SK-N-MC (cell line): ENCODE data around the gene LSAMP.

Experiments
- EZH2 ChIP-seq: fragments of 200-600 bp; sonication (generic); IDR thresholded peaks from one replicate; pipeline ENCODE4 v1.6.1; 2017; ENCODE audit warnings: antibody characterized with exemption
- FOXP2 ChIP-seq: optimal IDR thresholded peaks from 2 replicates; pipeline ENCODE3; 2011; ENCODE audit warnings: mild to moderate bottlenecking, moderate library complexity; ENCODE audit not compliant: insufficient read depth; ENCODE audit errors: extremely low read length, control extremely low read depth
- POLR2AphosphoS5 ChIP-seq: IDR thresholded peaks from 2 replicates; pipeline ENCODE4 v1.6.1; 2012; ENCODE audit warnings: mild to moderate bottlenecking, low read depth, low read length, borderline replicate concordance

DNA sequence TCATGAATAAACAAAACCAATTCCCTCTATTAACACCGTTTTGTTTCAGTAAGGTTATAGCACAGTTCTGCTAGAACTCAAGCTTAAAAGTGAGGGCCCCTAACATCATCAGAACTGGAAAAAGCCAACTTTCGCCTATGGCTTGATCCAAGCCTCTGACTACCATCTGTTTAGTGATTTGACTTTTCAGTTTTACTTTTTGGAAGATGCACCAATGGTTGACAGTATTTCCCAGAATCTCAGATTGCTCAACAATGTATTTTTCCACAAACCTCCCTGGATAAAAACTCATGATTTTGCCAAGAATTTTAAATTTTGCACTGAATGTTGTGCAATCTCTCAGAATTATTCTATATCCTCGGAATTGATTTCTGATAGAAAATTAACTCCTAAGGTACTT, 190.7 kb downstream of the LSAMP start:
- TF ChIP-seq EZH2, result no peak
- TF ChIP-seq POLR2AphosphoS5, result no peak
- TF ChIP-seq FOXP2, result no peak
